Measurements from ENCODE around the gene BRIP1. TPM values are rescaled to one million over a fixed set of nuclear protein-coding genes. Genes with fewer than 3 reads are reported as not detected.

The BRIP1 gene
- total RNA-seq, 1 experiment from 2014 or later, result 9.4 TPM

GRCh38 chr17:61814485-61814884 lies 48.8 kb downstream of the BRIP1 start:
- H3K4me1 ChIP-seq (ENCODE audit: control insufficient read depth, insufficient read depth, low read length), result no peaks in the 10 kb centered on the region
- no peak overlapping the region for H3K4me3 ChIP-seq (ENCODE audit: low read depth in 2 of 2, low read length in 2 of 2)
- ChIA-PET CTCF (interaction anchor here (0.6 to 0.7 kb wide), 2 partner anchors 234 to 251 kb away, joined by 3 to 4 read pairs; no protein-coding TSS in a partner anchor), POLR2A (interaction anchor here (0.9 kb wide), 1 partner anchor 371 kb away, joined by 6 read pairs; no protein-coding TSS in a partner anchor)
- ATAC-seq, result no peak
- in situ Hi-C loops (cut with HindIII; ENCODE audit: low pct_unique_long_range_greater_than_20kb, low sequenced_read_pairs) (no loop called here), intact Hi-C loops (cut with micrococcal nuclease; ENCODE audit: unreplicated experiment) (no loop called here)
- DNase-seq (ENCODE audit: low read depth, low spot score), result no peak
- no peak overlapping the region for H3K27ac ChIP-seq (ENCODE audit: low read length)
- no peaks in the 10 kb centered on the region for H3K9me3 ChIP-seq (ENCODE audit: control insufficient read depth, insufficient read depth, low read depth, low read length)
- no peaks in the 10 kb centered on the region for H3K27me3 ChIP-seq (ENCODE audit: control insufficient read depth, insufficient read depth, low read length)
- no peaks in the 10 kb centered on the region for H3K36me3 ChIP-seq (ENCODE audit: control insufficient read depth, insufficient read depth, low read length)
- TF ChIP-seq, protein P1, sequence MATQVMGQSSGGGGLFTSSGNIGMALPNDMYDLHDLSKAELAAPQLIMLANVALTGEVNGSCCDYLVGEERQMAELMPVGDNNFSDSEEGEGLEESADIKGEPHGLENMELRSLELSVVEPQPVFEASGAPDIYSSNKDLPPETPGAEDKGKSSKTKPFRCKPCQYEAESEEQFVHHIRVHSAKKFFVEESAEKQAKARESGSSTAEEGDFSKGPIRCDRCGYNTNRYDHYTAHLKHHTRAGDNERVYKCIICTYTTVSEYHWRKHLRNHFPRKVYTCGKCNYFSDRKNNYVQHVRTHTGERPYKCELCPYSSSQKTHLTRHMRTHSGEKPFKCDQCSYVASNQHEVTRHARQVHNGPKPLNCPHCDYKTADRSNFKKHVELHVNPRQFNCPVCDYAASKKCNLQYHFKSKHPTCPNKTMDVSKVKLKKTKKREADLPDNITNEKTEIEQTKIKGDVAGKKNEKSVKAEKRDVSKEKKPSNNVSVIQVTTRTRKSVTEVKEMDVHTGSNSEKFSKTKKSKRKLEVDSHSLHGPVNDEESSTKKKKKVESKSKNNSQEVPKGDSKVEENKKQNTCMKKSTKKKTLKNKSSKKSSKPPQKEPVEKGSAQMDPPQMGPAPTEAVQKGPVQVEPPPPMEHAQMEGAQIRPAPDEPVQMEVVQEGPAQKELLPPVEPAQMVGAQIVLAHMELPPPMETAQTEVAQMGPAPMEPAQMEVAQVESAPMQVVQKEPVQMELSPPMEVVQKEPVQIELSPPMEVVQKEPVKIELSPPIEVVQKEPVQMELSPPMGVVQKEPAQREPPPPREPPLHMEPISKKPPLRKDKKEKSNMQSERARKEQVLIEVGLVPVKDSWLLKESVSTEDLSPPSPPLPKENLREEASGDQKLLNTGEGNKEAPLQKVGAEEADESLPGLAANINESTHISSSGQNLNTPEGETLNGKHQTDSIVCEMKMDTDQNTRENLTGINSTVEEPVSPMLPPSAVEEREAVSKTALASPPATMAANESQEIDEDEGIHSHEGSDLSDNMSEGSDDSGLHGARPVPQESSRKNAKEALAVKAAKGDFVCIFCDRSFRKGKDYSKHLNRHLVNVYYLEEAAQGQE (IDR thresholded peaks at IDR 0.05; ENCODE audit: insufficient read depth in 1 of 2, low read depth in 2 of 2, low read length in 1 of 2), result no peak
- TF ChIP-seq SIN3A (IDR thresholded peaks at IDR 0.05; ENCODE audit: borderline replicate concordance, insufficient read depth, low read depth, low read length), result no peak
- no peak for TF ChIP-seq TCF7L2 (IDR thresholded peaks at IDR 0.05; ENCODE audit: low read depth, low read length)
- no peak for TF ChIP-seq CTCF (IDR thresholded peaks at IDR 0.05)
- no peak for TF ChIP-seq POLR2AphosphoS5 (IDR thresholded peaks at IDR 0.05; ENCODE audit: low read depth, low read length)
- no TSS peak for BruUV-seq (replicated peaks)

GRCh38 chr17:61813211-61813610 lies 50.1 kb downstream of the BRIP1 start:
- H3K4me3 ChIP-seq (ENCODE audit: low read depth in 2 of 2, low read length in 2 of 2), result no peak overlapping the region
- no peak overlapping the region for H3K27ac ChIP-seq (ENCODE audit: low read length)
- TF ChIP-seq POLR2AphosphoS5 (IDR thresholded peaks at IDR 0.05; ENCODE audit: low read depth, low read length) (no peak), SIN3A (IDR thresholded peaks at IDR 0.05; ENCODE audit: borderline replicate concordance, insufficient read depth, low read depth, low read length) (no peak), TCF7L2 (IDR thresholded peaks at IDR 0.05; ENCODE audit: low read depth, low read length) (no peak), CTCF (IDR thresholded peaks at IDR 0.05) (no peak)
- TF ChIP-seq, protein P1 (IDR thresholded peaks at IDR 0.05; ENCODE audit: insufficient read depth in 1 of 2, low read depth in 2 of 2, low read length in 1 of 2), result no peak
- DNase-seq (ENCODE audit: low read depth, low spot score), result no peak
- no peaks in the 10 kb centered on the region for H3K9me3 ChIP-seq (ENCODE audit: control insufficient read depth, insufficient read depth, low read depth, low read length)
- BruUV-seq (replicated peaks), result no TSS peak
- no peaks in the 10 kb centered on the region for H3K36me3 ChIP-seq (ENCODE audit: control insufficient read depth, insufficient read depth, low read length)
- POLR2A ChIA-PET, result no interaction called here
- in situ Hi-C loops (cut with HindIII; ENCODE audit: low pct_unique_long_range_greater_than_20kb, low sequenced_read_pairs), result no loop called here
- ATAC-seq, result no peak
- CTCF ChIA-PET, result no interaction called here
- intact Hi-C loops (cut with micrococcal nuclease; ENCODE audit: unreplicated experiment), result no loop called here
- H3K27me3 ChIP-seq (ENCODE audit: control insufficient read depth, insufficient read depth, low read length), result no peaks in the 10 kb centered on the region
- no peaks in the 10 kb centered on the region for H3K4me1 ChIP-seq (ENCODE audit: control insufficient read depth, insufficient read depth, low read length)
